GM12892 (cell line): ENCODE data around the gene GNG2.

ENCODE experiments used
- POLR2A ChIP-seq: IDR thresholded peaks from 2 replicates; pipeline ENCODE4 v1.6.1; 2011; ENCODE audit warnings: low read depth, low read length, control low read depth
- POLR2AphosphoS5 ChIP-seq: IDR thresholded peaks from 2 replicates; pipeline ENCODE4 v1.6.1; 2011; ENCODE audit warnings: low read depth, low read length, control low read depth
- TAF1 ChIP-seq: IDR thresholded peaks from 2 replicates; pipeline ENCODE4 v1.6.1; 2011; ENCODE audit warnings: low read depth, mild to moderate bottlenecking, control low read depth, low read length, borderline replicate concordance

GRCh38 chr14:51869411-51870100, 9.1 kb downstream of the GNG2 start:
- no peak for TF ChIP-seq POLR2A
- no peak for TF ChIP-seq POLR2AphosphoS5
- no peak for TF ChIP-seq TAF1
